H9 (cell line): ENCODE results near the gene CSMD2. TPM values are rescaled to one million over a fixed set of nuclear protein-coding genes. Genes with fewer than 3 reads are reported as not detected.
A peak's percentile ranks its signal among the peaks of the same experiment; 100 is the strongest.

ENCODE experiments used
- DNase-seq: peaks from one replicate; pipeline ENCODE4 v3.0.0-alpha.2; 2017
- H2AFZ ChIP-seq: one replicate; pipeline ENCODE4 v1.6.1; 2013; ENCODE audit warnings: mild to moderate bottlenecking, low read length, control low read depth, moderate library complexity
- H2AK5ac ChIP-seq: 2 replicates; pipeline ENCODE4 v1.6.1; 2013; ENCODE audit warnings: low read length, control low read depth, mixed read lengths; ENCODE audit not compliant: insufficient read length
- H2BK120ac ChIP-seq: one replicate; pipeline ENCODE4 v1.6.1; 2013; ENCODE audit warnings: low read depth, mild to moderate bottlenecking, low read length, control low read depth, inconsistent platforms; ENCODE audit not compliant: poor library complexity, severe bottlenecking
- H2BK12ac ChIP-seq: 2 replicates; pipeline ENCODE4 v1.6.1; 2013; ENCODE audit warnings: low read length, control low read depth, mixed read lengths, low read depth; ENCODE audit not compliant: insufficient read length
- H2BK15ac ChIP-seq: 2 replicates; pipeline ENCODE4 v1.6.1; 2013; ENCODE audit warnings: low read depth, low read length, control low read depth
- H2BK20ac ChIP-seq: one replicate; pipeline ENCODE4 v1.6.1; 2013; ENCODE audit warnings: low read depth, mild to moderate bottlenecking, low read length, control low read depth, inconsistent platforms; ENCODE audit not compliant: poor library complexity, severe bottlenecking
- H2BK5ac ChIP-seq: 2 replicates; pipeline ENCODE4 v1.6.1; 2013; ENCODE audit warnings: low read length, control low read depth, mixed read lengths; ENCODE audit not compliant: insufficient read length
- H3K14ac ChIP-seq: 2 replicates; pipeline ENCODE4 v1.6.1; 2013; ENCODE audit warnings: low read length, control low read depth; ENCODE audit not compliant: insufficient read depth
- H3K18ac ChIP-seq: 2 replicates; pipeline ENCODE4 v1.6.1; 2013; ENCODE audit warnings: low read depth, mild to moderate bottlenecking, mixed read lengths, low read length, control low read depth; ENCODE audit not compliant: insufficient read length
- H3K23ac ChIP-seq: 2 replicates; pipeline ENCODE4 v1.6.1; 2013; ENCODE audit warnings: low read length, control low read depth, mixed read lengths, low read depth; ENCODE audit not compliant: insufficient read length
- H3K23me2 ChIP-seq: 2 replicates; pipeline ENCODE4 v1.6.1; 2013; ENCODE audit warnings: low read depth, mild to moderate bottlenecking, mixed read lengths, low read length, control low read depth; ENCODE audit not compliant: insufficient read length, poor library complexity, severe bottlenecking
- H3K27ac ChIP-seq: 2 replicates; pipeline ENCODE4 v1.5.1; 2013; ENCODE audit warnings: low read length, control low read depth, mixed read lengths, low read depth; ENCODE audit not compliant: insufficient read length
- H3K27me3 ChIP-seq: 2 replicates; pipeline ENCODE4 v1.6.1; 2013; ENCODE audit warnings: low read length, control low read depth, inconsistent platforms; ENCODE audit not compliant: insufficient read depth
- H3K4ac ChIP-seq: 2 replicates; pipeline ENCODE4 v1.6.1; 2013; ENCODE audit warnings: low read depth, mild to moderate bottlenecking, control low read depth, inconsistent platforms, low read length, moderate library complexity
- H3K4me1 ChIP-seq: 2 replicates; pipeline ENCODE4 v1.6.1; 2013; ENCODE audit warnings: low read length, control low read depth, inconsistent platforms; ENCODE audit not compliant: insufficient read depth
- H3K4me2 ChIP-seq: 2 replicates; pipeline ENCODE4 v1.6.1; 2013; ENCODE audit warnings: low read length, control low read depth, mixed read lengths; ENCODE audit not compliant: insufficient read length, insufficient read depth
- H3K56ac ChIP-seq: 2 replicates; pipeline ENCODE4 v1.6.1; 2013; ENCODE audit warnings: low read depth, mild to moderate bottlenecking, mixed read lengths, low read length, control low read depth; ENCODE audit not compliant: insufficient read length
- H3K79me1 ChIP-seq: 2 replicates; pipeline ENCODE4 v1.6.1; 2013; ENCODE audit warnings: low read depth, mild to moderate bottlenecking, moderate library complexity, low read length, control low read depth, inconsistent platforms; ENCODE audit not compliant: insufficient read depth, poor library complexity, severe bottlenecking
- H3K79me2 ChIP-seq: 2 replicates; pipeline ENCODE4 v1.6.1; 2013; ENCODE audit warnings: low read length, control low read depth, inconsistent platforms; ENCODE audit not compliant: insufficient read depth
- H3K9ac ChIP-seq: 2 replicates; pipeline ENCODE4 v1.6.1; 2013; ENCODE audit warnings: low read length, control low read depth, mixed read lengths; ENCODE audit not compliant: insufficient read length; ENCODE audit errors: extremely low read depth
- H3K9me3 ChIP-seq: one replicate; pipeline ENCODE4 v1.6.1; 2013; ENCODE audit warnings: low read depth, low read length, inconsistent platforms; ENCODE audit not compliant: control insufficient read depth
- H3T11ph ChIP-seq: one replicate; pipeline ENCODE4 v1.6.1; 2013; ENCODE audit warnings: mild to moderate bottlenecking, low read length, control low read depth, inconsistent platforms
- H4K20me1 ChIP-seq: one replicate; pipeline ENCODE4 v1.6.1; 2013; ENCODE audit not compliant: control insufficient read depth, insufficient read length, insufficient read depth
- H4K5ac ChIP-seq: 2 replicates; pipeline ENCODE4 v1.6.1; 2013; ENCODE audit warnings: low read depth, mild to moderate bottlenecking, mixed read lengths, low read length, control low read depth; ENCODE audit not compliant: insufficient read length
- H4K8ac ChIP-seq: replicated peaks from 2 replicates; pipeline ENCODE4 v1.6.1; 2013; ENCODE audit warnings: low read length, control low read depth, mixed read lengths, low read depth; ENCODE audit not compliant: insufficient read length
- H4K91ac ChIP-seq: 2 replicates; pipeline ENCODE4 v1.6.1; 2013; ENCODE audit warnings: low read depth, mild to moderate bottlenecking, moderate library complexity, mixed read lengths, low read length, control low read depth; ENCODE audit not compliant: insufficient read length
- H3K27ac Mint-ChIP-seq, 3 experiments: 2 replicates in 2 of 3; 3 replicates in 1 of 3; pipeline ENCODE4 v1.8.0; 2020 to 2021; ENCODE audit warnings: mixed read lengths in 3 of 3, mild to moderate bottlenecking in 1 of 3, moderate library complexity in 1 of 3
- H3K27me3 Mint-ChIP-seq: 2 replicates; pipeline ENCODE4 v1.8.0; 2021; ENCODE audit warnings: low read depth, mild to moderate bottlenecking, moderate library complexity, mixed read lengths
- H3K36me3 Mint-ChIP-seq, 3 experiments: 2 replicates in 2 of 3; 3 replicates in 1 of 3; pipeline ENCODE4 v1.8.0; 2020 to 2021; ENCODE audit warnings: low read depth in 3 of 3, mixed read lengths in 3 of 3; ENCODE audit not compliant: insufficient read depth in 1 of 3
- H3K4me1 Mint-ChIP-seq, 2 experiments: 2 replicates each; pipeline ENCODE4 v1.8.0; 2020; ENCODE audit warnings: mixed read lengths in 2 of 2
- H3K4me3 Mint-ChIP-seq, 2 experiments: 2 replicates in 1 of 2; 3 replicates in 1 of 2; pipeline ENCODE4 v1.8.0; 2020 to 2021; ENCODE audit warnings: mild to moderate bottlenecking in 2 of 2, mixed read lengths in 2 of 2, moderate library complexity in 1 of 2
- H3K9me3 Mint-ChIP-seq, 2 experiments: 2 replicates in 1 of 2; 3 replicates in 1 of 2; pipeline ENCODE4 v1.8.0; 2020; ENCODE audit warnings: mild to moderate bottlenecking in 2 of 2, mixed read lengths in 2 of 2, moderate library complexity in 1 of 2
- CTCF ChIP-seq: fragments of 200-600 bp; sonication (generic); conservative IDR thresholded peaks from 3 replicates; pipeline ENCODE4 v1.8.0; 2021; ENCODE audit warnings: antibody characterized with exemption, mild to moderate bottlenecking
- WGBS: extraction: QIAGEN DNeasy Blood & Tissue Kit; methylation state at CpG from one replicate; pipeline ENCODE4 v1.1.7; 2013; ENCODE audit warnings: missing lambda C conversion rate, low lambda C conversion rate, mixed read lengths; ENCODE audit not compliant: insufficient read length; ENCODE audit errors: extremely low coverage; 5-methylcytosine and 5-hydroxymethylcytosine counted together
- total RNA-seq: library from RNA; stranded (reverse); gene quantifications from 2 replicates; pipeline ENCODE4 v1.2.1, GENCODE V29; 2021

The CSMD2 gene
- total RNA-seq, 1 experiment from 2014 or later = 6.4 TPM

DNA sequence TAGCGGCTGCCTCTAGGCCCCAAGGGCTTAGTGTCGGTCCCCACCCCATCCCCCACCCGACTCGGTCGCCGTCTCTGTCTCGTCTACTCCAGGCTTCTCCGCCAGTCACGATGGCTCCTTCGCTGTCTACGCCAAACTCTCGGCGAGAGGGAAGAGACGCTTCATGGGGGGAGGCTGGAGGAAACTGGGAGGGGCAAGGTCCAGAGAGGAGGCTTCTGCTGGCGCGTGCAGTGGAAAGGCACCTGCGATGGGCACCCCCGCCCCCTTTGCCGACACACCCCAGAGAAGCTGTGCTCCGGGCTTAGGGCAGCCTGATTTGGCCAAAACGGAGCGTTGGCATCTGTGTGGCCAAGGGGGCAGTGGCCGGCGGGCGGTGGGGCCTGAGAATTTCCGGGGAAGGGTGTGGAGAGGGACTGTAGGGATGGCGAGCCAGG is 1.2 kb upstream of the CSMD2 start:
- Histone ChIP-seq H3K79me1 (no peaks in the 10 kb centered on the region), H3K27ac (no peak overlapping the region), H4K91ac (no peak overlapping the region), H3K9me3 (no peaks in the 10 kb centered on the region), H3K27me3 (no peaks in the 10 kb centered on the region), H4K8ac (no peak overlapping the region), H3K23me2 (peaks cover 43% of the 10 kb centered on the region), H2BK12ac (no peak overlapping the region), H2BK15ac (no peak overlapping the region), H3K9ac (no peak overlapping the region), H3K79me2 (peaks cover 2% of the 10 kb centered on the region; the same call in 1 of the 2 replicates), H3K23ac (no peak overlapping the region), H2BK20ac (no peak overlapping the region), H4K20me1 (no peaks in the 10 kb centered on the region), H3K56ac (no peak overlapping the region), H3K14ac (peak overlapping the region; percentile 14; the same call in 1 of the 2 replicates), H3K4me2 (peak overlapping the region; percentile 99), H4K5ac (no peak overlapping the region), H2BK5ac (no peak overlapping the region), H2AK5ac (no peak overlapping the region), H2AFZ (no peak overlapping the region), H3K4me1 (peaks cover 8% of the 10 kb centered on the region; the same call in 1 of the 2 replicates), H2BK120ac (no peak overlapping the region), H3T11ph (no peak overlapping the region), H3K4ac (no peak overlapping the region), H3K18ac (peak overlapping the region; percentile 33)
- H3K9me3 Mint-ChIP-seq = peaks cover 0 to 2% of the 10 kb centered on the region in 2 experiments; a peak in 1 of 5 replicates
- H3K36me3 Mint-ChIP-seq = peaks cover 5% of the 10 kb centered on the region in 3 experiments; a peak in 5 of 7 replicates
- H3K4me1 Mint-ChIP-seq = peaks cover 34 to 45% of the 10 kb centered on the region in 2 experiments
- DNase-seq = peak; percentile 76
- no peak for TF ChIP-seq CTCF
- peak overlapping the region; percentile 73 to 90 (median 75); a peak in 5 of 7 replicates for H3K27ac Mint-ChIP-seq
- peak overlapping the region; percentile 63 to 92 for H3K4me3 Mint-ChIP-seq
- peaks cover 48% of the 10 kb centered on the region for H3K27me3 Mint-ChIP-seq
- no CpG with 5 or more reads among the region's 27 CpGs for WGBS
